ENCODE data around the gene LCOR. TPM values are rescaled to one million over a fixed set of nuclear protein-coding genes. Genes with fewer than 3 reads are reported as not detected.

The LCOR gene
- total and polyA plus RNA-seq, 9 of the 15 experiments (the other 6 are each of a cell fraction or from before 2014, with no cell fraction given), result 3.6 to 25.2 (median 14.4) TPM

DNA sequence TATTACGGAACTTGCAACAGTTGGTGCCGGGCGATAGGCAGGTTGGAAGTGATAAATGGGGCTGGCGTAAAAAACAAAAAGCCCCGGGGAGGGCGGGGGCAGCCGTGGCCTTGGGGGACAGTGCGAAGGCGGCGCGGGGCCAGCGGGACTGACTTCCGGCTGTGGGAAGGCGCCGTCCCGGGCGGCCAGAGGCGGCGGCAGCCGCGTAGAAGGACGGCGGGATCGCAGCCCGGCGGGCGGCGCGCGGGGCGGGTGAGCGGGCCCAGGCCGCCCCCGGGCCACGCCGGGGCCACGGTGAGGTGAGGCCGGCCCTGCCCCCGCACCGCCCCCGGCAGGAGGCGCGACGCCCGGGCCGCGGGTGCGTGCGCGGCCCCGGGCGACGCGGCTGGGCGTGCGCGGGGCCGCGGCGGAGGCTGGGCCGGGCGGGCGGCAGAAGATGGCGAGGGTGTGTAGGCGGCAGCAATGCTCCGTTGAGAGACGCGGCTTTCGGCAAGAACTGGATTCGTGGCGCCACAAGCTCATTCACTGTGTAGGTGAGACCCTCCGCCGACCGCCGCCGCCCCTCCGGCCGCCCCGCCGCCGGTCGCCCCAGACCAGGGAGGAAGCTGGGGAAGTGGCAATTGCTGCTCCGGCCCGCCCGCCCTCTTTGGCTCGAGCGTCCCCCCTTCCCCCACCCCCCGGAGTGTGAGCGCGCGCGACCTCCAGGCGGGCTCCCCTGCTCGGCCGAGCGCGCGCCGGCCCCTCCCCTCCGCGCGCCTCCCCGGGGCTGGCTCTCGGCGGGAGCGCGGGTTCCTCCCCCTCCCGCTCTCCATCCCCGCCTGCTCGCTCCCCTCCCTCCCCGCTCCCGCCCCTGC is at the start of gene LCOR (continued):
- TF ChIP-seq FUS (optimal IDR thresholded peaks at IDR 0.05; ENCODE audit: low read depth, low read length) (no peak), KDM5B (IDR thresholded peaks at IDR 0.05; ENCODE audit: insufficient replicate concordance, low read depth, low read length) (peak; percentile 40), FOXA1 (IDR thresholded peaks at IDR 0.05; ENCODE audit: borderline replicate concordance) (no peak), IRF2 (CRISPR knock-in tag; IDR thresholded peaks at IDR 0.05) (no peak), TEAD1 (CRISPR knock-in tag; IDR thresholded peaks at IDR 0.05) (no peak), ZNF224 (CRISPR knock-in tag; IDR thresholded peaks at IDR 0.05) (no peak), GTF2A2 (tag; IDR thresholded peaks at IDR 0.05) (no peak), RBM22 (IDR thresholded peaks at IDR 0.05; ENCODE audit: low read depth, low read length, poor library complexity, severe bottlenecking) (no peak)
- TF ChIP-seq, protein P1, sequence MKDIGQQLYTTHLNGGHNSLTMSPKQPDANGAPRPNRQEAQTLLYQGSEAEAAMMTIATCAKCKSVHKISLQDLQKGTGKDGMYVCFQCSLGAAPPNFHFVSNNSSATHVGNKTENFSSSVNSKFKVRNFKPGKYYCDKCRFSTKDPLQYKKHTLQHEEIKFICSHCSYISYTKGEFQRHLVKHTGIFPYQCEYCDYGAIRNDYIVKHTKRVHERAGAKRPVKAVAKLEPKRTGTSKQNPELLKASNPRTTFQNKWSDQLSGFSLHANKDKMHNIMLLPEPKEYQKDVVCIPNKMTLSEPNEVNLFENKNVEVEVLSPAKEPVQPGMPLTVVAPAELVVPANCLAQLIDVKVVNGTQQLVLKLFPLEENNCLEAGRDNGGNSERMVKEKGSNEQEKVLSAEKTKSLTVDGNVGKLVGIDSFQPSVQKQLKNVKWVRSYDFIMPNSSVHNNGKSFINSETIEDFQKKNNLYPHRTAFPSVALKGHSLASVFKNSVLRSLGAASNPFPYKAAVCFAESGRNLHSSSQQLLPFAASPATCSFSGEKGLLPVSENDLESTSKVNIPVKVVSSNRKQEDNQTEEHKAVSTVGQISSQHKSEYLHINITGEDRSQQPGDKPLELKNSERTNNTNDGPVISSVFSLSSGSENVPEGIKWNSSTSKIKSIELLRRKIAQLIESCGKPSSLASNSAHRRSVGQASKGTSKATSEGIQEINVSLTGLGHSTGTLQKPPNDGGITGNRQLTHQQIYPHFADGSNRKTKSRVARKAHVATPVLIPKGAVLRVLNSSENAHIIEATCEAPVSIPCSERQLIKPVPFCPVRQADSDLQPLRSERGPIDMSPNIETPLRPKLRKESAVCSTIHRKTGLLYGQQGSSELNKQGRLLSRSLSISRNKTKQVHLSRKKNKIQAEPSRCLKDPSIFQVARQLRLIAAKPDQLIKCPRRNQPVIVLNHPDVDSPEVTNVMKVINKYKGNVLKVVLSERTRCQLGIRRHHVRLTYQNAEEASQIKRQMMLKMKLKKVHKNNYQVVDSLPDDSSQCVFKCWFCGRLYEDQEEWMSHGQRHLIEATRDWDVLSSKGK (CRISPR knock-in tag; IDR thresholded peaks at IDR 0.05), result no peak
- TF ChIP-seq, protein P2, sequence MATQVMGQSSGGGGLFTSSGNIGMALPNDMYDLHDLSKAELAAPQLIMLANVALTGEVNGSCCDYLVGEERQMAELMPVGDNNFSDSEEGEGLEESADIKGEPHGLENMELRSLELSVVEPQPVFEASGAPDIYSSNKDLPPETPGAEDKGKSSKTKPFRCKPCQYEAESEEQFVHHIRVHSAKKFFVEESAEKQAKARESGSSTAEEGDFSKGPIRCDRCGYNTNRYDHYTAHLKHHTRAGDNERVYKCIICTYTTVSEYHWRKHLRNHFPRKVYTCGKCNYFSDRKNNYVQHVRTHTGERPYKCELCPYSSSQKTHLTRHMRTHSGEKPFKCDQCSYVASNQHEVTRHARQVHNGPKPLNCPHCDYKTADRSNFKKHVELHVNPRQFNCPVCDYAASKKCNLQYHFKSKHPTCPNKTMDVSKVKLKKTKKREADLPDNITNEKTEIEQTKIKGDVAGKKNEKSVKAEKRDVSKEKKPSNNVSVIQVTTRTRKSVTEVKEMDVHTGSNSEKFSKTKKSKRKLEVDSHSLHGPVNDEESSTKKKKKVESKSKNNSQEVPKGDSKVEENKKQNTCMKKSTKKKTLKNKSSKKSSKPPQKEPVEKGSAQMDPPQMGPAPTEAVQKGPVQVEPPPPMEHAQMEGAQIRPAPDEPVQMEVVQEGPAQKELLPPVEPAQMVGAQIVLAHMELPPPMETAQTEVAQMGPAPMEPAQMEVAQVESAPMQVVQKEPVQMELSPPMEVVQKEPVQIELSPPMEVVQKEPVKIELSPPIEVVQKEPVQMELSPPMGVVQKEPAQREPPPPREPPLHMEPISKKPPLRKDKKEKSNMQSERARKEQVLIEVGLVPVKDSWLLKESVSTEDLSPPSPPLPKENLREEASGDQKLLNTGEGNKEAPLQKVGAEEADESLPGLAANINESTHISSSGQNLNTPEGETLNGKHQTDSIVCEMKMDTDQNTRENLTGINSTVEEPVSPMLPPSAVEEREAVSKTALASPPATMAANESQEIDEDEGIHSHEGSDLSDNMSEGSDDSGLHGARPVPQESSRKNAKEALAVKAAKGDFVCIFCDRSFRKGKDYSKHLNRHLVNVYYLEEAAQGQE (IDR thresholded peaks at IDR 0.05; ENCODE audit: borderline replicate concordance), result peak; percentile 31; the same call in 1 of the 2 replicates
- TF ChIP-seq, protein P2 (CRISPR knock-in tag; IDR thresholded peaks at IDR 0.05; ENCODE audit: low read depth), result no peak
- TF ChIP-seq, protein P3, sequence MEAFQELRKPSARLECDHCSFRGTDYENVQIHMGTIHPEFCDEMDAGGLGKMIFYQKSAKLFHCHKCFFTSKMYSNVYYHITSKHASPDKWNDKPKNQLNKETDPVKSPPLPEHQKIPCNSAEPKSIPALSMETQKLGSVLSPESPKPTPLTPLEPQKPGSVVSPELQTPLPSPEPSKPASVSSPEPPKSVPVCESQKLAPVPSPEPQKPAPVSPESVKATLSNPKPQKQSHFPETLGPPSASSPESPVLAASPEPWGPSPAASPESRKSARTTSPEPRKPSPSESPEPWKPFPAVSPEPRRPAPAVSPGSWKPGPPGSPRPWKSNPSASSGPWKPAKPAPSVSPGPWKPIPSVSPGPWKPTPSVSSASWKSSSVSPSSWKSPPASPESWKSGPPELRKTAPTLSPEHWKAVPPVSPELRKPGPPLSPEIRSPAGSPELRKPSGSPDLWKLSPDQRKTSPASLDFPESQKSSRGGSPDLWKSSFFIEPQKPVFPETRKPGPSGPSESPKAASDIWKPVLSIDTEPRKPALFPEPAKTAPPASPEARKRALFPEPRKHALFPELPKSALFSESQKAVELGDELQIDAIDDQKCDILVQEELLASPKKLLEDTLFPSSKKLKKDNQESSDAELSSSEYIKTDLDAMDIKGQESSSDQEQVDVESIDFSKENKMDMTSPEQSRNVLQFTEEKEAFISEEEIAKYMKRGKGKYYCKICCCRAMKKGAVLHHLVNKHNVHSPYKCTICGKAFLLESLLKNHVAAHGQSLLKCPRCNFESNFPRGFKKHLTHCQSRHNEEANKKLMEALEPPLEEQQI (IDR thresholded peaks at IDR 0.05), result no peak
